ENCODE results near the gene SDK1. TPM values are rescaled to one million over a fixed set of nuclear protein-coding genes. Genes with fewer than 3 reads are reported as not detected.

Gene SDK1
- total RNA-seq, 3 donors from 2014 or later (not counting 1 experiment from before 2014, with no cell fraction given) = 0.05 to 0.11 TPM; not detected in 1

DNA sequence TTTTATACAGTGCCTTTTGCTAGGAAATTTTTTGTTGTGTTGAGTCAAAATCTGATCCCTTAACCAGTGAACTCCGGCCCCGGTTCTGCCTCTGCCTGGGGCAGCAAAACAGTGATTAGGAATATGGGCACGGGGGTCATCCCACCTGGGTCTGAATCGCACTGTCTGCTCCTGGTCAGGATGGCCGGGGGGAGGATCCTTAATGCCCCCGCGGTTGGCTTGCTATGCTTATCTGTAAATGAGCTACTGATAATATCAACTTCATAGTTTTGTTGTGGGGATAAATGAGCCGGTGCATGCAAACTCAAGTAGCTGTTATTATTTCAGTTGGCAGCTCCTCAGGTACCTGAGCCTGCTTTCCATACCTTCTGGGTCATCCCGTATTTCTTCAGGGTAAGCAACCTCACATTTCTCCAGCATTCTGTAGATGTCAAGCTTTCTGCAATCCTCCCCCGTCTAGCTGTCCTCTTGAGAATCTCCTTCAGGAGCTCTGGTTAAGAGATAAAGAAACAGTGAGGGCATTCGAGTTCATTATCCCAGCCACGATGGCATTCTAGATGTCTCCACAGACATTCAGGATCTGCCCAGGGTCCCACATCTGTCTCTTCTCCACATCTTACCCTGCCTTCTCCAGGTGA is 592.2 kb downstream of the SDK1 start:
- Histone ChIP-seq H3K4me1 (ENCODE audit: control insufficient read depth, insufficient read depth, low read length) (no peaks in the 10 kb centered on the region), H3K27ac (ENCODE audit: low read length) (no peak overlapping the region), H3K4me3 (ENCODE audit: low read length) (no peak overlapping the region), H3K27me3 (ENCODE audit: control insufficient read depth, insufficient read depth, low read length) (no peaks in the 10 kb centered on the region), H3K36me3 (ENCODE audit: control insufficient read depth, insufficient read depth, low read length) (no peaks in the 10 kb centered on the region), H3K9me3 (ENCODE audit: control insufficient read depth, insufficient read depth, low read length) (no peaks in the 10 kb centered on the region)
- intact Hi-C loops (cut with micrococcal nuclease) = no loop called here
- DNase-seq (no peak), ATAC-seq (no peak)
- Mint-ChIP-seq H3K4me1 (no peaks in the 10 kb centered on the region), H3K36me3 (no peaks in the 10 kb centered on the region), H3K4me3 (no peak overlapping the region), H3K9me3 (no peaks in the 10 kb centered on the region), H3K27me3 (ENCODE audit: low read depth in 2 of 2) (peaks cover 21 to 30% of the 10 kb centered on the region in 2 donors), H3K27ac (no peak overlapping the region)
- 91% methylated on average over 12 of the region's 12 CpGs for WGBS (ENCODE audit: insufficient coverage)
- TF ChIP-seq, protein P1, sequence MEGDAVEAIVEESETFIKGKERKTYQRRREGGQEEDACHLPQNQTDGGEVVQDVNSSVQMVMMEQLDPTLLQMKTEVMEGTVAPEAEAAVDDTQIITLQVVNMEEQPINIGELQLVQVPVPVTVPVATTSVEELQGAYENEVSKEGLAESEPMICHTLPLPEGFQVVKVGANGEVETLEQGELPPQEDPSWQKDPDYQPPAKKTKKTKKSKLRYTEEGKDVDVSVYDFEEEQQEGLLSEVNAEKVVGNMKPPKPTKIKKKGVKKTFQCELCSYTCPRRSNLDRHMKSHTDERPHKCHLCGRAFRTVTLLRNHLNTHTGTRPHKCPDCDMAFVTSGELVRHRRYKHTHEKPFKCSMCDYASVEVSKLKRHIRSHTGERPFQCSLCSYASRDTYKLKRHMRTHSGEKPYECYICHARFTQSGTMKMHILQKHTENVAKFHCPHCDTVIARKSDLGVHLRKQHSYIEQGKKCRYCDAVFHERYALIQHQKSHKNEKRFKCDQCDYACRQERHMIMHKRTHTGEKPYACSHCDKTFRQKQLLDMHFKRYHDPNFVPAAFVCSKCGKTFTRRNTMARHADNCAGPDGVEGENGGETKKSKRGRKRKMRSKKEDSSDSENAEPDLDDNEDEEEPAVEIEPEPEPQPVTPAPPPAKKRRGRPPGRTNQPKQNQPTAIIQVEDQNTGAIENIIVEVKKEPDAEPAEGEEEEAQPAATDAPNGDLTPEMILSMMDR (IDR thresholded peaks at IDR 0.05) = no peak

DNA sequence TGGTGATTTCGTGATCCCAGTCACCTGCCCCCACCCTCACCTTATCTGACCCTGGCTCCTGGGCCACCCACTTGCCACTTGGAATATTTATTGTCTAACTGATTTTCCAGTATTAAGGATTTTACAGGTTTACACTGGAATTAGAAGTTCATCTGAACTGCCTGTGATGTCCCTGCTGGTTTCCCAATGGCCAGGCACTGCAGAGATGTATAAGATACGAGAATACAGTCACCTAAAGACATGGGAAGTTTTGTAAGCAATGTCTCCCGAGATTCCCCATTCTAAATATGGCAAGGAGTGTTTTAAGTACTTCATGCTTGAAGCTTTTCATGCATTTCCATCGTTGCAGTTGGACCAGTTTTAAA is 592.7 kb downstream of the SDK1 start:
- no peaks in the 10 kb centered on the region for H3K9me3 Mint-ChIP-seq
- TF ChIP-seq, protein P1 (IDR thresholded peaks at IDR 0.05) = no peak
- H3K4me3 Mint-ChIP-seq = no peak overlapping the region
- ATAC-seq (no peak), DNase-seq (no peak)
- H3K4me1 Mint-ChIP-seq = no peaks in the 10 kb centered on the region
- H3K27me3 ChIP-seq (ENCODE audit: control insufficient read depth, insufficient read depth, low read length) = no peaks in the 10 kb centered on the region
- no peak overlapping the region for H3K4me3 ChIP-seq (ENCODE audit: low read length)
- H3K27me3 Mint-ChIP-seq (ENCODE audit: low read depth in 2 of 2) = peaks cover 21 to 30% of the 10 kb centered on the region in 2 donors
- H3K4me1 ChIP-seq (ENCODE audit: control insufficient read depth, insufficient read depth, low read length) = no peaks in the 10 kb centered on the region
- H3K36me3 ChIP-seq (ENCODE audit: control insufficient read depth, insufficient read depth, low read length) = no peaks in the 10 kb centered on the region
- intact Hi-C loops (cut with micrococcal nuclease) = no loop called here
- 53% methylated on average over 3 of the region's 4 CpGs for WGBS (ENCODE audit: insufficient coverage)
- no peaks in the 10 kb centered on the region for H3K36me3 Mint-ChIP-seq
- H3K27ac Mint-ChIP-seq = no peak overlapping the region
- no peaks in the 10 kb centered on the region for H3K9me3 ChIP-seq (ENCODE audit: control insufficient read depth, insufficient read depth, low read length)
- no peak overlapping the region for H3K27ac ChIP-seq (ENCODE audit: low read length)

DNA sequence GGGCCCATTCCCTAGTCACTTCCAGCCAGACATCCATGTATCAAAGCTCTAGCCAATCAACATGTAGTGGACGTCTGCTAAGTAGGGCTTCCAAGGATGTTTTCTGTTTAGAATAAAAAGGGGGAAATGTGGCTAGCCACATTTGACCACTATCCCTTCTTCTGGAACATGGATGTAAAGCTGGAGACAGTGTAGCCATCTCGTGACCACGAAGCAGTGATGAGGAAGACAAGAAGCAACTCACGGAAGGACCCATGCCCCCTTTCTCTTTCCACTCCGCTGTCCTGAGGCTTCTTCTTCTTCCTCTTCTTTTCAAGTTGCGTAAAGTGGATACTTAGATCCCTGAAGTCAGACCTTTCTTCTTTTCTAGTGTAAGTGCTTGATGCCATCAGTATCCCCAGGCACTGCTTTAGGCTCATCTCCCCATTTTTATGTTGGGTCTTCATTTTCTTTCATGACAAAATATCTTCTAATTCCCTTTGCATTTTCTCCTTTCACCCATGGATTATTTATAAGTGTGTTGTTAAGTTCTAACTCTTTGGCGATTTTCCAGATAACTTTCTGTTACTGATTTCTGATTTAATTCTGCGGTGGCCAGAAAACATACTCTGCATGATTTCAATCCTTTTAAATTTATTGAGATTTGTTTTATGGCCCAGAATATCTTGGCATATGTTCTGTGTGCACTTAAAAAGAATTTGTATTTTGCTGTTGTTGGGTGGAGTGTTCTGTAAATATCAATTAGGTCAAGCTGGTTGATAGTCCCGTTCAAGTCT is 594.5 kb downstream of the SDK1 start:
- no peaks in the 10 kb centered on the region for H3K4me1 ChIP-seq (ENCODE audit: control insufficient read depth, insufficient read depth, low read length)
- H3K36me3 ChIP-seq (ENCODE audit: control insufficient read depth, insufficient read depth, low read length) = no peaks in the 10 kb centered on the region
- H3K9me3 ChIP-seq (ENCODE audit: control insufficient read depth, insufficient read depth, low read length) = no peaks in the 10 kb centered on the region
- WGBS (ENCODE audit: insufficient coverage) = 79% methylated on average over 9 of the region's 9 CpGs
- no peaks in the 10 kb centered on the region for H3K4me1 Mint-ChIP-seq
- no peaks in the 10 kb centered on the region for H3K27me3 ChIP-seq (ENCODE audit: control insufficient read depth, insufficient read depth, low read length)
- no peak overlapping the region for H3K27ac Mint-ChIP-seq
- H3K27me3 Mint-ChIP-seq (ENCODE audit: low read depth in 2 of 2) = peaks cover 27 to 36% of the 10 kb centered on the region in 2 donors
- H3K4me3 ChIP-seq (ENCODE audit: low read length) = no peak overlapping the region
- no peak overlapping the region for H3K4me3 Mint-ChIP-seq
- H3K36me3 Mint-ChIP-seq = no peaks in the 10 kb centered on the region
- intact Hi-C loops (cut with micrococcal nuclease) = no loop called here
- TF ChIP-seq, protein P1 (IDR thresholded peaks at IDR 0.05) = no peak
- H3K27ac ChIP-seq (ENCODE audit: low read length) = no peak overlapping the region
- DNase-seq (no peak), ATAC-seq (no peak)
- no peaks in the 10 kb centered on the region for H3K9me3 Mint-ChIP-seq
